Measurements from ENCODE around the gene OGFOD3.

Gene OGFOD3

GRCh38 chr17:82392941-82393340 is 25.4 kb downstream of the OGFOD3 start:
- Histone ChIP-seq H3K36me3 (replicated peaks; ENCODE audit: low read depth, low read length) (no peaks in the 10 kb centered on the region), H3K9ac (ENCODE audit: low read length) (no peak overlapping the region), H3K4me1 (ENCODE audit: low read length) (no peaks in the 10 kb centered on the region), H3K9me3 (ENCODE audit: insufficient read depth, low read length) (no peaks in the 10 kb centered on the region), H3K27ac (ENCODE audit: low read length) (no peak overlapping the region), H3K27me3 (ENCODE audit: low read depth, low read length) (no peaks in the 10 kb centered on the region), H4K20me1 (ENCODE audit: insufficient read depth, low read length) (no peaks in the 10 kb centered on the region), H3K4me3 (ENCODE audit: low read length) (no peak overlapping the region), H3K4me2 (ENCODE audit: low read length) (no peak overlapping the region), H3K79me2 (ENCODE audit: low read length) (no peaks in the 10 kb centered on the region), H2AFZ (ENCODE audit: low read depth, low read length) (no peak overlapping the region)
- TF ChIP-seq CTCF (IDR thresholded peaks at IDR 0.05; ENCODE audit: low read depth, low read length), result no peak
- no peak for TF ChIP-seq EZH2phosphoT487 (IDR thresholded peaks at IDR 0.05; ENCODE audit: low read depth)

GRCh38 chr17:82392209-82392920 is 26.0 kb downstream of the OGFOD3 start:
- Histone ChIP-seq H3K4me2 (ENCODE audit: low read length) (no peak overlapping the region), H4K20me1 (ENCODE audit: insufficient read depth, low read length) (no peaks in the 10 kb centered on the region), H3K27ac (ENCODE audit: low read length) (no peak overlapping the region), H3K4me3 (ENCODE audit: low read length) (no peak overlapping the region), H3K27me3 (ENCODE audit: low read depth, low read length) (no peaks in the 10 kb centered on the region), H3K9me3 (ENCODE audit: insufficient read depth, low read length) (no peaks in the 10 kb centered on the region), H3K36me3 (replicated peaks; ENCODE audit: low read depth, low read length) (no peaks in the 10 kb centered on the region), H3K79me2 (ENCODE audit: low read length) (no peaks in the 10 kb centered on the region), H3K4me1 (ENCODE audit: low read length) (no peaks in the 10 kb centered on the region), H2AFZ (ENCODE audit: low read depth, low read length) (no peak overlapping the region), H3K9ac (ENCODE audit: low read length) (no peak overlapping the region)
- no peak for TF ChIP-seq EZH2phosphoT487 (IDR thresholded peaks at IDR 0.05; ENCODE audit: low read depth)

GRCh38 chr17:82391496-82392066 is 26.8 kb downstream of the OGFOD3 start:
- no peak overlapping the region for H3K9ac ChIP-seq (ENCODE audit: low read length)
- no peaks in the 10 kb centered on the region for H3K36me3 ChIP-seq (replicated peaks; ENCODE audit: low read depth, low read length)
- H3K27ac ChIP-seq (ENCODE audit: low read length), result no peak overlapping the region
- no peaks in the 10 kb centered on the region for H3K4me1 ChIP-seq (ENCODE audit: low read length)
- no peaks in the 10 kb centered on the region for H4K20me1 ChIP-seq (ENCODE audit: insufficient read depth, low read length)
- H3K4me2 ChIP-seq (ENCODE audit: low read length), result no peak overlapping the region
- no peaks in the 10 kb centered on the region for H3K27me3 ChIP-seq (ENCODE audit: low read depth, low read length)
- no peak for TF ChIP-seq EZH2phosphoT487 (IDR thresholded peaks at IDR 0.05; ENCODE audit: low read depth)
- TF ChIP-seq CTCF (IDR thresholded peaks at IDR 0.05; ENCODE audit: low read depth, low read length), result no peak
- H3K9me3 ChIP-seq (ENCODE audit: insufficient read depth, low read length), result no peaks in the 10 kb centered on the region
- no peak overlapping the region for H3K4me3 ChIP-seq (ENCODE audit: low read length)
- no peaks in the 10 kb centered on the region for H3K79me2 ChIP-seq (ENCODE audit: low read length)
- no peak overlapping the region for H2AFZ ChIP-seq (ENCODE audit: low read depth, low read length)

GRCh38 chr17:82390860-82391435 is 27.4 kb downstream of the OGFOD3 start:
- H3K4me3 ChIP-seq (ENCODE audit: low read length), result no peak overlapping the region
- H3K27ac ChIP-seq (ENCODE audit: low read length), result no peak overlapping the region
- H2AFZ ChIP-seq (ENCODE audit: low read depth, low read length), result no peak overlapping the region
- no peak for TF ChIP-seq EZH2phosphoT487 (IDR thresholded peaks at IDR 0.05; ENCODE audit: low read depth)
- TF ChIP-seq CTCF (IDR thresholded peaks at IDR 0.05; ENCODE audit: low read depth, low read length), result no peak
- H4K20me1 ChIP-seq (ENCODE audit: insufficient read depth, low read length), result no peaks in the 10 kb centered on the region
- H3K4me1 ChIP-seq (ENCODE audit: low read length), result no peaks in the 10 kb centered on the region
- no peaks in the 10 kb centered on the region for H3K27me3 ChIP-seq (ENCODE audit: low read depth, low read length)
- no peak overlapping the region for H3K4me2 ChIP-seq (ENCODE audit: low read length)
- no peaks in the 10 kb centered on the region for H3K36me3 ChIP-seq (replicated peaks; ENCODE audit: low read depth, low read length)
- H3K9me3 ChIP-seq (ENCODE audit: insufficient read depth, low read length), result no peaks in the 10 kb centered on the region
- no peaks in the 10 kb centered on the region for H3K79me2 ChIP-seq (ENCODE audit: low read length)
- H3K9ac ChIP-seq (ENCODE audit: low read length), result no peak overlapping the region
